ENCODE data around the gene HSD17B3.

HSD17B3 gene

DNA sequence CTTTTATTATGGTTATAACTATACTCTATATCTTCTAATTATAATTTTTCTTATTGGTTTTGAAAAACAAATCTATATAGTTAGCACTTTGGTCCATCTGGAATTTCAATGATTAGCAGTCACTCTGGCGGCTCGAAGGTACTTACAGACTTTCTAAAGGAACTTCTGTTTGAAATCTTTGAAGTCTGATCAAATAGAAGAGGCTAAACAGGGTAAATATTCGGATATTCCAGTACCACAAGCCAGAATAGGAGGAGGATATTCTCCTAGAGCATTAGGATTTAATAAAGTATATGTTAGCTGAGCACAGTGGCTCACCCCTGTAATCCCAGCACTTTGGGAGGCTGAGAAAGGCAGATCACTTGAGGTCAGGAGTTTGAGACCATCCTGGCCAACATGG, 38.7 kb upstream of the HSD17B3 start:
- no peak for ATAC-seq
- TF ChIP-seq ZNF70 (CRISPR knock-in tag; IDR thresholded peaks at IDR 0.05) (no peak), PPARA (CRISPR knock-in tag; IDR thresholded peaks at IDR 0.05; ENCODE audit: borderline replicate concordance) (no peak), BACH2 (CRISPR knock-in tag; IDR thresholded peaks at IDR 0.05; ENCODE audit: borderline replicate concordance) (no peak)

DNA sequence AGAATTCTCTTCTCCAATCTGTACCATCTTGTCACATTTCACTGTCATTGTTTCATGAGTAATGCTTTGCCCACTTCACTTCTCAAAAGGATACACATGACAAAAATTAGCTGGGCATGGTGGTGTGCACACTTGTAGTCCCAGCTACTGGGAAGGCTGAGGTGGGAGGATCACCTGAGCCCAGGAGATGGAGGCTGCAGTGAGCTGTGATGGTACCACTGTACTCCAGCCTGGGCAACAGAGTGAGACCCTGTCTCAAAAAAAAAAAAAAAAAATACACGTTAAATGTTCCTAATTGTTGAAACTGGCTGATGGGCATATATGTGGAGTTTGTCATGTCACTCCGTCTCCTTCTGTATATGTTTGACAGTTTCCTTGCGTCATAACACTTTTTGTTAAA, 36.3 kb upstream of the HSD17B3 start:
- ATAC-seq: no peak
- TF ChIP-seq, protein P1, sequence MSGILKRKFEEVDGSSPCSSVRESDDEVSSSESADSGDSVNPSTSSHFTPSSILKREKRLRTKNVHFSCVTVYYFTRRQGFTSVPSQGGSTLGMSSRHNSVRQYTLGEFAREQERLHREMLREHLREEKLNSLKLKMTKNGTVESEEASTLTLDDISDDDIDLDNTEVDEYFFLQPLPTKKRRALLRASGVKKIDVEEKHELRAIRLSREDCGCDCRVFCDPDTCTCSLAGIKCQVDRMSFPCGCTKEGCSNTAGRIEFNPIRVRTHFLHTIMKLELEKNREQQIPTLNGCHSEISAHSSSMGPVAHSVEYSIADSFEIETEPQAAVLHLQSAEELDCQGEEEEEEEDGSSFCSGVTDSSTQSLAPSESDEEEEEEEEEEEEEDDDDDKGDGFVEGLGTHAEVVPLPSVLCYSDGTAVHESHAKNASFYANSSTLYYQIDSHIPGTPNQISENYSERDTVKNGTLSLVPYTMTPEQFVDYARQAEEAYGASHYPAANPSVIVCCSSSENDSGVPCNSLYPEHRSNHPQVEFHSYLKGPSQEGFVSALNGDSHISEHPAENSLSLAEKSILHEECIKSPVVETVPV (CRISPR knock-in tag; IDR thresholded peaks at IDR 0.05): no peak
- TF ChIP-seq ESRRG (CRISPR knock-in tag; IDR thresholded peaks at IDR 0.05) (no peak), ZNF565 (CRISPR knock-in tag; conservative IDR thresholded peaks at IDR 0.05; ENCODE audit: low read depth) (no peak), ZC3H10 (CRISPR knock-in tag; IDR thresholded peaks at IDR 0.05) (no peak), OSR1 (CRISPR knock-in tag; IDR thresholded peaks at IDR 0.05) (no peak), GLIS3 (CRISPR knock-in tag; IDR thresholded peaks at IDR 0.05) (no peak)

DNA sequence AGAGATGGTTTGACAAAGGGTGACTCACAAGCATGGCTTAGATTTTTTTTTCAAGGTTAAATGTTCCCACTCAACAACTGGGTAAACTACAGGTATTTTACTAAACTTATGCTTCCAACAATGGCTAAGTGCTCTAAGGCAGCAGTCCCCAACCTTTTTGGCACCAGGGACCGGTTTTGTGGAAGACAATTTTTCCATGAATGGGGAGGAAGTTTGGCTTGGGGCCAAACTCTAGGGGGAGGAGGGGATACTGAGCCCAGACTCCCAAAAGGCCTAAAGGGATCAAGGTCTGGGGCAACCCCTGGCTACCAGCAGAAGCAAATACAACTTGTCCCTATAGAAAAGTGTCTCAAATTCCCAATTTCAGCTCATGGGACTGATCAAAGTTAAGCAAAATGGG, 32.0 kb upstream of the HSD17B3 start:
- ATAC-seq: no peak
- TF ChIP-seq ZNF565 (CRISPR knock-in tag; conservative IDR thresholded peaks at IDR 0.05; ENCODE audit: low read depth) (no peak), SNAI2 (CRISPR knock-in tag; IDR thresholded peaks at IDR 0.05) (no peak), CSDC2 (CRISPR knock-in tag; IDR thresholded peaks at IDR 0.05) (no peak), ZC3H10 (CRISPR knock-in tag; IDR thresholded peaks at IDR 0.05) (no peak), BACH2 (CRISPR knock-in tag; IDR thresholded peaks at IDR 0.05; ENCODE audit: borderline replicate concordance) (no peak), TOX (CRISPR knock-in tag; IDR thresholded peaks at IDR 0.05; ENCODE audit: borderline replicate concordance) (no peak), ISL1 (CRISPR knock-in tag; IDR thresholded peaks at IDR 0.05) (no peak)

DNA sequence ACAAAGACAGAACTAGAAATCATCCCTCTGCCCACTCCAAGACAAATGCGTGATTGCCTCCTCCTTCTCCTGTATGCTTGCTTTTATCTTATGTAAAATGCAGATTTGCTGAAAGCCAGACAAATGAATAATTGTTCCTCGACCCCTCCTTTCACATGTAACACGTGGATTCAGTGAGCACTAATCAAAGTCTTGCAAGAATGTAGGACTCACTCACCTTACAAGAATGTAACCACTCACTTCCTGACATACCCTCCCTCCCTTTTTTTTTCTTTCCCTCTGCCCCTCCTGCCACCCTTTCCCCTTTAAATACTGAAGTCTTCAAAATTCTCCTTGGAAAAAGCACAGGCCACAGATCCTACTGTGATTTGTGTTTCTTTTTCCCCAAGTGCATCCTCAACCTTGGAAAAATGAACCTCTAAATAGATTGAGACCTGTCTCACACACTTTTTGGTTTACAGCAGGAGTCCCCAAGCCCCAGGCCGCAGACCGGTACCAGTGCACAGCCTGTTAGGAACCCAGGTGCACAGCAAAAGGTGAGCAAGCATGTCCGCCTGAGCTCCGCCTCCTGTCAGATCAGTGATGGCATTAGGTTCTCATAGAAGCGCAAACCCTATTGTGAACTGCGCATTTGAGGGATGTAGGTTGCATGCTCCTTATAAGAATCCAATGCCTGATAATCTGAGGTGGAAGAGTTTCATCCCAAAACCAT, 29.4 kb upstream of the HSD17B3 start:
- ATAC-seq: peak; percentile 66
- TF ChIP-seq, protein P2, sequence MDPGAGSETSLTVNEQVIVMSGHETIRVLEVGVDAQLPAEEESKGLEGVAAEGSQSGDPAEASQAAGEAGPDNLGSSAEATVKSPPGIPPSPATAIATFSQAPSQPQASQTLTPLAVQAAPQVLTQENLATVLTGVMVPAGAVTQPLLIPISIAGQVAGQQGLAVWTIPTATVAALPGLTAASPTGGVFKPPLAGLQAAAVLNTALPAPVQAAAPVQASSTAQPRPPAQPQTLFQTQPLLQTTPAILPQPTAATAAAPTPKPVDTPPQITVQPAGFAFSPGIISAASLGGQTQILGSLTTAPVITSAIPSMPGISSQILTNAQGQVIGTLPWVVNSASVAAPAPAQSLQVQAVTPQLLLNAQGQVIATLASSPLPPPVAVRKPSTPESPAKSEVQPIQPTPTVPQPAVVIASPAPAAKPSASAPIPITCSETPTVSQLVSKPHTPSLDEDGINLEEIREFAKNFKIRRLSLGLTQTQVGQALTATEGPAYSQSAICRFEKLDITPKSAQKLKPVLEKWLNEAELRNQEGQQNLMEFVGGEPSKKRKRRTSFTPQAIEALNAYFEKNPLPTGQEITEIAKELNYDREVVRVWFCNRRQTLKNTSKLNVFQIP (CRISPR knock-in tag; IDR thresholded peaks at IDR 0.05; ENCODE audit: borderline replicate concordance, low read depth): no peak
- TF ChIP-seq ZFP30 (CRISPR knock-in tag; IDR thresholded peaks at IDR 0.05) (no peak), GLIS3 (CRISPR knock-in tag; IDR thresholded peaks at IDR 0.05) (no peak), SNAI2 (CRISPR knock-in tag; IDR thresholded peaks at IDR 0.05) (no peak)

DNA sequence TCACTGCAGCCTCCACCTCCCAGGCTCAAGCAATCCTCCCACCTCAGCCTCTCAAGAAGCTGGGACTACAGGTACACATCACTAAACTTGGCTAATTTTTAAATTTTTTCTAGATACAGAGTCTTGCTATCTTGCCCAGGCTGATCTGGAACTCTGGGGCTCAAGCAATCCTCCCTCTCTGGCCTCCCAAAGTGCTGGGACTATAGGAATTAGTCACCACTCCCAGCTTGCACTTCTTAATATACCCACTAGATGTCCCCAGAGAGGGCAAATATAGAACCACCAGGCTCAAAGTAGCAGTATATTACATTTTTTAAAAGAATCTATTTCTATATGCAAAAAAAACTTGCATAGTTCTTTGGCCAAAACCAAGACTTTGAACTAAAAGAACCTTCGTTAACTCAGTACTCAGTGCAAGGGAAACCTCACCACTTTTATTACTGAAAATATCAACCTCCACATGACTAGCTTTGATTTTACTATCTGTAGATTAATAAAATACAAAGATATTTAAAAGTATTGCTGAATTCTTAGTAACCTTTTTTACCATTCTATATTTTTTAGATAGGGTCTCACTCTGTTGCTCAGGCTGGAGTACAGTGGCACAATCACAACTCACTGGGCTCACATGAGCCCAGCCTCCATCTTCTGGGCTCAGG, 25.8 kb upstream of the HSD17B3 start:
- ATAC-seq: peak; percentile 87
- TF ChIP-seq, protein P2 (CRISPR knock-in tag; IDR thresholded peaks at IDR 0.05; ENCODE audit: borderline replicate concordance, low read depth): no peak
- TF ChIP-seq RARB (CRISPR knock-in tag; IDR thresholded peaks at IDR 0.05) (no peak), SNAI2 (CRISPR knock-in tag; IDR thresholded peaks at IDR 0.05) (no peak), ISL1 (CRISPR knock-in tag; IDR thresholded peaks at IDR 0.05) (no peak), ESRRG (CRISPR knock-in tag; IDR thresholded peaks at IDR 0.05) (no peak), BACH2 (CRISPR knock-in tag; IDR thresholded peaks at IDR 0.05; ENCODE audit: borderline replicate concordance) (no peak), GLIS3 (CRISPR knock-in tag; IDR thresholded peaks at IDR 0.05) (no peak), TCF4 (CRISPR knock-in tag; IDR thresholded peaks at IDR 0.05; ENCODE audit: borderline replicate concordance) (no peak), ZFP30 (CRISPR knock-in tag; IDR thresholded peaks at IDR 0.05) (no peak), ZNF70 (CRISPR knock-in tag; IDR thresholded peaks at IDR 0.05) (no peak), OSR1 (CRISPR knock-in tag; IDR thresholded peaks at IDR 0.05) (no peak), ZNF565 (CRISPR knock-in tag; conservative IDR thresholded peaks at IDR 0.05; ENCODE audit: low read depth) (no peak)
- TF ChIP-seq, protein P3, sequence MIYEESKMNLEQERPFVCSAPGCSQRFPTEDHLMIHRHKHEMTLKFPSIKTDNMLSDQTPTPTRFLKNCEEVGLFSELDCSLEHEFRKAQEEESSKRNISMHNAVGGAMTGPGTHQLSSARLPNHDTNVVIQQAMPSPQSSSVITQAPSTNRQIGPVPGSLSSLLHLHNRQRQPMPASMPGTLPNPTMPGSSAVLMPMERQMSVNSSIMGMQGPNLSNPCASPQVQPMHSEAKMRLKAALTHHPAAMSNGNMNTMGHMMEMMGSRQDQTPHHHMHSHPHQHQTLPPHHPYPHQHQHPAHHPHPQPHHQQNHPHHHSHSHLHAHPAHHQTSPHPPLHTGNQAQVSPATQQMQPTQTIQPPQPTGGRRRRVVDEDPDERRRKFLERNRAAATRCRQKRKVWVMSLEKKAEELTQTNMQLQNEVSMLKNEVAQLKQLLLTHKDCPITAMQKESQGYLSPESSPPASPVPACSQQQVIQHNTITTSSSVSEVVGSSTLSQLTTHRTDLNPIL (CRISPR knock-in tag; IDR thresholded peaks at IDR 0.05; ENCODE audit: low read depth): no peak
- TF ChIP-seq, protein P4, sequence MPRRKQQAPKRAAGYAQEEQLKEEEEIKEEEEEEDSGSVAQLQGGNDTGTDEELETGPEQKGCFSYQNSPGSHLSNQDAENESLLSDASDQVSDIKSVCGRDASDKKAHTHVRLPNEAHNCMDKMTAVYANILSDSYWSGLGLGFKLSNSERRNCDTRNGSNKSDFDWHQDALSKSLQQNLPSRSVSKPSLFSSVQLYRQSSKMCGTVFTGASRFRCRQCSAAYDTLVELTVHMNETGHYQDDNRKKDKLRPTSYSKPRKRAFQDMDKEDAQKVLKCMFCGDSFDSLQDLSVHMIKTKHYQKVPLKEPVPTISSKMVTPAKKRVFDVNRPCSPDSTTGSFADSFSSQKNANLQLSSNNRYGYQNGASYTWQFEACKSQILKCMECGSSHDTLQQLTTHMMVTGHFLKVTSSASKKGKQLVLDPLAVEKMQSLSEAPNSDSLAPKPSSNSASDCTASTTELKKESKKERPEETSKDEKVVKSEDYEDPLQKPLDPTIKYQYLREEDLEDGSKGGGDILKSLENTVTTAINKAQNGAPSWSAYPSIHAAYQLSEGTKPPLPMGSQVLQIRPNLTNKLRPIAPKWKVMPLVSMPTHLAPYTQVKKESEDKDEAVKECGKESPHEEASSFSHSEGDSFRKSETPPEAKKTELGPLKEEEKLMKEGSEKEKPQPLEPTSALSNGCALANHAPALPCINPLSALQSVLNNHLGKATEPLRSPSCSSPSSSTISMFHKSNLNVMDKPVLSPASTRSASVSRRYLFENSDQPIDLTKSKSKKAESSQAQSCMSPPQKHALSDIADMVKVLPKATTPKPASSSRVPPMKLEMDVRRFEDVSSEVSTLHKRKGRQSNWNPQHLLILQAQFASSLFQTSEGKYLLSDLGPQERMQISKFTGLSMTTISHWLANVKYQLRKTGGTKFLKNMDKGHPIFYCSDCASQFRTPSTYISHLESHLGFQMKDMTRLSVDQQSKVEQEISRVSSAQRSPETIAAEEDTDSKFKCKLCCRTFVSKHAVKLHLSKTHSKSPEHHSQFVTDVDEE (CRISPR knock-in tag; IDR thresholded peaks at IDR 0.05): no peak
- TF ChIP-seq, protein P5, sequence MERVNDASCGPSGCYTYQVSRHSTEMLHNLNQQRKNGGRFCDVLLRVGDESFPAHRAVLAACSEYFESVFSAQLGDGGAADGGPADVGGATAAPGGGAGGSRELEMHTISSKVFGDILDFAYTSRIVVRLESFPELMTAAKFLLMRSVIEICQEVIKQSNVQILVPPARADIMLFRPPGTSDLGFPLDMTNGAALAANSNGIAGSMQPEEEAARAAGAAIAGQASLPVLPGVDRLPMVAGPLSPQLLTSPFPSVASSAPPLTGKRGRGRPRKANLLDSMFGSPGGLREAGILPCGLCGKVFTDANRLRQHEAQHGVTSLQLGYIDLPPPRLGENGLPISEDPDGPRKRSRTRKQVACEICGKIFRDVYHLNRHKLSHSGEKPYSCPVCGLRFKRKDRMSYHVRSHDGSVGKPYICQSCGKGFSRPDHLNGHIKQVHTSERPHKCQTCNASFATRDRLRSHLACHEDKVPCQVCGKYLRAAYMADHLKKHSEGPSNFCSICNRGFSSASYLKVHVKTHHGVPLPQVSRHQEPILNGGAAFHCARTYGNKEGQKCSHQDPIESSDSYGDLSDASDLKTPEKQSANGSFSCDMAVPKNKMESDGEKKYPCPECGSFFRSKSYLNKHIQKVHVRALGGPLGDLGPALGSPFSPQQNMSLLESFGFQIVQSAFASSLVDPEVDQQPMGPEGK (CRISPR knock-in tag; IDR thresholded peaks at IDR 0.05; ENCODE audit: borderline replicate concordance): no peak
